Adrenal gland (tissue), 5 donors: ENCODE measurements around the gene DGKK.

Experiments
- POLR2A ChIP-seq, 2 donors: fragments of 450-650 bp; IDR thresholded peaks; one replicate each; pipeline ENCODE4 v1.6.1; 2017; ENCODE audit warnings: antibody characterized with exemption in 2 of 2, mild to moderate bottlenecking in 2 of 2, moderate library complexity in 1 of 2
- TF ChIP-seq, protein P1 (sequence below), 6 experiments: fragments of 450-650 bp in 4 of 6; fragments of 200-600 bp in 2 of 6; sonication (generic) in 1 of 6; IDR thresholded peaks; 1 replicate in 5 of 6; 2 replicates in 1 of 6; pipeline versions ENCODE4 v1.5.1 to v1.8.0; 2016 to 2021; ENCODE audit warnings: antibody characterized with exemption in 6 of 6, mild to moderate bottlenecking in 2 of 6, moderate library complexity in 1 of 6
- donor health status: DM: no; HTN: no; CAD: no.

DNA sequence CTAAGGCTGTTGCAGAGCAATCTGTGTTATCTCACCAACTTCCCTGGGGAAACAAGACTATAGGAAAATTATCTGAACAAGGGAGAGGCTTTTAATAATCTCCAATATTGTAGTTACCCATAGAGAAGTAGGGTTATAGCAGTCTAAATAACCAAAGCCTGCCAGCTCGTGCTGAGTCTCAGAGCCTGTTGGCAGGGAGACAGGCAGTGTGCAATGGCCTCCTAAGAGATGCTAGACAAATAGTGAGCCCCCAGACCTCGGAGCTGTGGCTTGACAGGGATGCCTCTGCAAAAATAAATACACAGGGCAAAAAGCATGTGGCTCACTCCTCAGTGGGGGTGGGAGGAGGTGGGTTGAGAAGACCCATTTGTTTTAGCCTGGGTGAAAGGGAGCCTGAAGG, 76.7 kb downstream of the DGKK start:
- TF ChIP-seq, protein P1, sequence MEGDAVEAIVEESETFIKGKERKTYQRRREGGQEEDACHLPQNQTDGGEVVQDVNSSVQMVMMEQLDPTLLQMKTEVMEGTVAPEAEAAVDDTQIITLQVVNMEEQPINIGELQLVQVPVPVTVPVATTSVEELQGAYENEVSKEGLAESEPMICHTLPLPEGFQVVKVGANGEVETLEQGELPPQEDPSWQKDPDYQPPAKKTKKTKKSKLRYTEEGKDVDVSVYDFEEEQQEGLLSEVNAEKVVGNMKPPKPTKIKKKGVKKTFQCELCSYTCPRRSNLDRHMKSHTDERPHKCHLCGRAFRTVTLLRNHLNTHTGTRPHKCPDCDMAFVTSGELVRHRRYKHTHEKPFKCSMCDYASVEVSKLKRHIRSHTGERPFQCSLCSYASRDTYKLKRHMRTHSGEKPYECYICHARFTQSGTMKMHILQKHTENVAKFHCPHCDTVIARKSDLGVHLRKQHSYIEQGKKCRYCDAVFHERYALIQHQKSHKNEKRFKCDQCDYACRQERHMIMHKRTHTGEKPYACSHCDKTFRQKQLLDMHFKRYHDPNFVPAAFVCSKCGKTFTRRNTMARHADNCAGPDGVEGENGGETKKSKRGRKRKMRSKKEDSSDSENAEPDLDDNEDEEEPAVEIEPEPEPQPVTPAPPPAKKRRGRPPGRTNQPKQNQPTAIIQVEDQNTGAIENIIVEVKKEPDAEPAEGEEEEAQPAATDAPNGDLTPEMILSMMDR (IDR thresholded peaks at IDR 0.05): no peak
- TF ChIP-seq POLR2A (IDR thresholded peaks at IDR 0.05): no peak
